ENCODE data around the gene LGR6. TPM values are rescaled to one million over a fixed set of nuclear protein-coding genes. Genes with fewer than 3 reads are reported as not detected.

LGR6 gene
- total and polyA plus RNA-seq, 2 experiments from 2014 or later, result 0.66 to 0.89 TPM

GRCh38 chr1:202229376-202229775, 35.8 kb downstream of the LGR6 start:
- Histone ChIP-seq H2AFZ (no peak overlapping the region), H3K4me3 (no peak overlapping the region), H3K4me2 (no peak overlapping the region), H3K4me1 (ENCODE audit: insufficient read depth) (no peaks in the 10 kb centered on the region), H4K20me1 (replicated peaks; ENCODE audit: insufficient read depth) (no peaks in the 10 kb centered on the region), H3K9me2 (ENCODE audit: insufficient read depth) (0 out of 2 replicates have a peak, but pooled peaks cover 7% of the 10 kb centered on the region), H3K27me3 (ENCODE audit: insufficient read depth) (no peaks in the 10 kb centered on the region), H3K79me2 (replicated peaks; ENCODE audit: insufficient read depth) (no peaks in the 10 kb centered on the region), H3F3A (replicated peaks; ENCODE audit: low read depth) (no peaks in the 10 kb centered on the region), H3K36me3 (ENCODE audit: insufficient read depth) (no peaks in the 10 kb centered on the region), H3K27ac (ENCODE audit: low read depth) (no peak overlapping the region)
- DNase-seq (ENCODE audit: low spot score), result no peak
- Mint-ChIP-seq H3K9me3 (no peaks in the 10 kb centered on the region; the same call in 2 of the 3 replicates), H3K27me3 (ENCODE audit: insufficient read depth, low read depth, poor library complexity) (peaks cover 8% of the 10 kb centered on the region), H3K4me3 (no peak overlapping the region), H3K4me1 (peaks cover 6% of the 10 kb centered on the region; the same call in 1 of the 3 replicates), H3K36me3 (ENCODE audit: low read depth) (no peaks in the 10 kb centered on the region), H3K27ac (no peak overlapping the region)
- no peak for TF ChIP-seq ETS1 (IDR thresholded peaks at IDR 0.05)
- no peak for TF ChIP-seq JUNB (IDR thresholded peaks at IDR 0.05; ENCODE audit: unreplicated experiment)
- no peak for TF ChIP-seq NANOG (IDR thresholded peaks at IDR 0.05; ENCODE audit: borderline replicate concordance)
- TF ChIP-seq ZNF462 (CRISPR knock-in tag; IDR thresholded peaks at IDR 0.05), result no peak
- TF ChIP-seq CTCF (conservative IDR thresholded peaks at IDR 0.05; ENCODE audit: low read depth in 2 of 2), result no peak
- TF ChIP-seq POLR2AphosphoS5 (IDR thresholded peaks at IDR 0.05; ENCODE audit: low read depth), result no peak
- no peak for TF ChIP-seq EZH2phosphoT487 (IDR thresholded peaks at IDR 0.05; ENCODE audit: unreplicated experiment)
- TF ChIP-seq ZNF331 (CRISPR knock-in tag; IDR thresholded peaks at IDR 0.05; ENCODE audit: low read depth), result no peak
- TF ChIP-seq ZNF114 (CRISPR knock-in tag; IDR thresholded peaks at IDR 0.05), result no peak
- no peak for TF ChIP-seq REST (IDR thresholded peaks at IDR 0.05; ENCODE audit: unreplicated experiment)
- TF ChIP-seq EZH2 (IDR thresholded peaks at IDR 0.05; ENCODE audit: low read depth, unreplicated experiment), result no peak
- no peak for TF ChIP-seq STAT1 (IDR thresholded peaks at IDR 0.05; ENCODE audit: unreplicated experiment)
- no peak for TF ChIP-seq CREB1 (CRISPR knock-in tag; IDR thresholded peaks at IDR 0.05; ENCODE audit: low read depth)
- ATAC-seq, result no peak

Measured in GM23338 (cell line).